Liver (tissue), 9 donors: ENCODE measurements around the gene STIM1. TPM values are rescaled to one million over a fixed set of nuclear protein-coding genes. Genes with fewer than 3 reads are reported as not detected.
A peak's percentile ranks its signal among the peaks of the same experiment; 100 is the strongest.
"Not testable (repeated sequence)": the region's sequence is repeated elsewhere in the genome, so short reads cannot be mapped to it uniquely, and the experiment has no call there.

Experiments used
- DNase-seq: peaks from one replicate; pipeline ENCODE4 v3.0.0-alpha.2; 2017; ENCODE audit warnings: low spot score
- H3K27ac ChIP-seq, 2 donors: one replicate each; pipeline ENCODE4 v1.7.0; 2013; ENCODE audit warnings: inconsistent platforms in 2 of 2, low read length in 2 of 2, control low read depth in 1 of 2, low read depth in 1 of 2, mild to moderate bottlenecking in 1 of 2
- H3K27me3 ChIP-seq, 4 donors: one replicate each; pipeline versions ENCODE4 v1.6.1 to v1.7.0; 2013; ENCODE audit warnings: low read length in 3 of 4, inconsistent platforms in 1 of 4, mild to moderate bottlenecking in 1 of 4, moderate library complexity in 1 of 4; ENCODE audit not compliant: control insufficient read depth in 4 of 4, insufficient read depth in 4 of 4
- H3K36me3 ChIP-seq, 4 donors: one replicate each; pipeline versions ENCODE4 v1.6.1 to v1.7.0; 2013; ENCODE audit warnings: low read length in 3 of 4, mild to moderate bottlenecking in 3 of 4, low read depth in 1 of 4, moderate library complexity in 1 of 4; ENCODE audit not compliant: control insufficient read depth in 4 of 4, insufficient read depth in 3 of 4
- H3K4me1 ChIP-seq, 4 donors: one replicate each; pipeline versions ENCODE4 v1.6.1 to v1.7.0; 2013; ENCODE audit warnings: low read length in 3 of 4, mild to moderate bottlenecking in 3 of 4, moderate library complexity in 1 of 4; ENCODE audit not compliant: control insufficient read depth in 4 of 4, insufficient read depth in 4 of 4
- H3K4me3 ChIP-seq, 3 donors: one replicate each; pipeline versions ENCODE4 v1.6.1 to v1.7.0; 2013; ENCODE audit warnings: low read length in 3 of 3, control low read depth in 1 of 3, low read depth in 1 of 3, mild to moderate bottlenecking in 1 of 3
- H3K9ac ChIP-seq, 2 donors: one replicate each; pipeline ENCODE4 v1.7.0; 2013; ENCODE audit warnings: low read length in 2 of 2, mild to moderate bottlenecking in 2 of 2, moderate library complexity in 2 of 2, control low read depth in 1 of 2, low read depth in 1 of 2
- H3K9me3 ChIP-seq, 4 donors: one replicate each; pipeline versions ENCODE4 v1.6.1 to v1.7.0; 2013; ENCODE audit warnings: low read length in 3 of 4; ENCODE audit not compliant: control insufficient read depth in 4 of 4
- ATF3 ChIP-seq: IDR thresholded peaks from 2 replicates; pipeline ENCODE4 v1.6.1; 2016; ENCODE audit warnings: antibody characterized with exemption
- CTCF ChIP-seq: fragments of 150-350 bp; IDR thresholded peaks from 2 replicates; pipeline ENCODE4 v1.5.1; 2017; ENCODE audit warnings: improper control_type of control experiment, low read depth, low read length; ENCODE audit not compliant: missing input control
- EGR1 ChIP-seq, 2 donors: IDR thresholded peaks; 2 replicates each; pipeline ENCODE4 v1.6.1; 2016 to 2018; ENCODE audit warnings: antibody characterized with exemption in 2 of 2, low read depth in 2 of 2
- FOXA1 ChIP-seq: IDR thresholded peaks from 2 replicates; pipeline ENCODE4 v1.6.1; 2016; ENCODE audit warnings: antibody characterized with exemption
- FOXA2 ChIP-seq: IDR thresholded peaks from 2 replicates; pipeline ENCODE4 v1.6.1; 2016; ENCODE audit warnings: antibody characterized with exemption
- GABPA ChIP-seq, 2 donors: IDR thresholded peaks in 1 of 2; conservative IDR thresholded peaks in 1 of 2; 2 replicates each; pipeline ENCODE4 v1.6.1; 2016; ENCODE audit warnings: antibody characterized with exemption in 2 of 2, mild to moderate bottlenecking in 1 of 2, moderate library complexity in 1 of 2
- HNF4A ChIP-seq, 2 donors: conservative IDR thresholded peaks; 2 replicates each; pipeline ENCODE4 v1.6.1; 2016; ENCODE audit warnings: antibody characterized with exemption in 2 of 2, mild to moderate bottlenecking in 2 of 2
- HNF4G ChIP-seq: IDR thresholded peaks from 2 replicates; pipeline ENCODE4 v1.6.1; 2016; ENCODE audit warnings: antibody characterized with exemption
- JUND ChIP-seq, 2 donors: IDR thresholded peaks; 2 replicates each; pipeline ENCODE4 v1.6.1; 2016; ENCODE audit warnings: antibody characterized with exemption in 2 of 2
- MAX ChIP-seq: IDR thresholded peaks from 2 replicates; pipeline ENCODE4 v1.6.1; 2016; ENCODE audit warnings: antibody characterized with exemption
- NR2F2 ChIP-seq: IDR thresholded peaks from 2 replicates; pipeline ENCODE4 v1.6.1; 2016; ENCODE audit warnings: antibody characterized with exemption
- RAD21 ChIP-seq, 2 donors: IDR thresholded peaks; 2 replicates each; pipeline ENCODE4 v1.6.1; 2016; ENCODE audit warnings: antibody characterized with exemption in 2 of 2, mild to moderate bottlenecking in 2 of 2
- REST ChIP-seq: IDR thresholded peaks from 2 replicates; pipeline ENCODE4 v1.6.1; 2016; ENCODE audit warnings: antibody characterized with exemption, mild to moderate bottlenecking
- RXRA ChIP-seq, 2 donors: IDR thresholded peaks; 2 replicates each; pipeline ENCODE4 v1.6.1; 2017 to 2018; ENCODE audit warnings: antibody characterized with exemption in 2 of 2, mild to moderate bottlenecking in 1 of 2
- SP1 ChIP-seq: IDR thresholded peaks from 2 replicates; pipeline ENCODE4 v1.6.1; 2018; ENCODE audit warnings: antibody characterized with exemption, mild to moderate bottlenecking
- TAF1 ChIP-seq: conservative IDR thresholded peaks from 2 replicates; pipeline ENCODE4 v1.6.1; 2016; ENCODE audit warnings: antibody characterized with exemption, mild to moderate bottlenecking
- YY1 ChIP-seq: IDR thresholded peaks from 2 replicates; pipeline ENCODE4 v1.6.1; 2016; ENCODE audit warnings: antibody characterized with exemption, mild to moderate bottlenecking
- ZBTB33 ChIP-seq: IDR thresholded peaks from 2 replicates; pipeline ENCODE4 v1.6.1; 2016; ENCODE audit warnings: antibody characterized with exemption
- WGBS: extraction: QIAGEN DNeasy Blood & Tissue Kit; methylation state at CpG from one replicate; pipeline ENCODE4 v1.1.7; 2013; 5-methylcytosine and 5-hydroxymethylcytosine counted together
- polyA plus RNA-seq, 2 donors: library from polyadenylated mRNA; stranded (reverse) in 1 of 2; unstranded in 1 of 2; fragments of 200-250 nt in 1 of 2; fragments of >200 nt in 1 of 2; fragmentation: Nextera tagmentation in 1 of 2; extraction: Ambion mirVana in 1 of 2; gene quantifications; one replicate each; pipeline versions ENCODE4 v1.2.1 to v1.2.3, GENCODE V29; 2013 to 2015
- total RNA-seq, 2 donors: library from RNA; depleted of rRNA; stranded (reverse); fragments of >200 nt; gene quantifications; one replicate each; pipeline ENCODE4 v1.2.3, GENCODE V29; 2014
- donor health status: healthy.
- donor health status: healthy.
- donor health status: healthy.
- donor health status: healthy.
- donor health status: healthy.

The STIM1 gene
- total and polyA plus RNA-seq, 4 donors, result 19.7 to 42.9 (median 25.1) TPM

GRCh38 chr11:3860375-3860774 lies 4.9 kb downstream of the STIM1 start:
- 94% methylated on average over 2 of the region's 2 CpGs for WGBS
- Histone ChIP-seq H3K36me3 (no peaks in the 10 kb centered on the region), H3K4me1 (peaks cover 22 to 57% (median 29%) of the 10 kb centered on the region in 4 donors), H3K9ac (no peak overlapping the region), H3K27ac (peak overlapping the region in 1 of 2 donors; percentile 16), H3K4me3 (no peak overlapping the region), H3K9me3 (no peaks in the 10 kb centered on the region), H3K27me3 (no peaks in the 10 kb centered on the region)
- no peak for TF ChIP-seq EGR1 (IDR thresholded peaks at IDR 0.05; ENCODE audit: low read depth in 2 of 2)
- no peak for TF ChIP-seq HNF4A (conservative IDR thresholded peaks at IDR 0.05)
- TF ChIP-seq ATF3, result no peak
- TF ChIP-seq CTCF, result no peak
- TF ChIP-seq RAD21 (IDR thresholded peaks at IDR 0.05), result no peak
- no peak for TF ChIP-seq RXRA (IDR thresholded peaks at IDR 0.05)
- no peak for TF ChIP-seq HNF4G
- no peak for TF ChIP-seq ZBTB33
- TF ChIP-seq MAX, result no peak
- no peak for DNase-seq

GRCh38 chr11:3860898-3861393 lies 5.5 kb downstream of the STIM1 start:
- Histone ChIP-seq H3K4me1 (peaks cover 28 to 63% (median 33%) of the 10 kb centered on the region in 4 donors), H3K27ac (peak overlapping the region in 1 of 2 donors; percentile 16)
- not testable (repeated sequence) for H3K9ac ChIP-seq, H3K9me3 ChIP-seq, H3K4me3 ChIP-seq, DNase-seq, H3K27me3 ChIP-seq, H3K36me3 ChIP-seq
- peak in 1 of 2 donors; percentile 6 for TF ChIP-seq RXRA (IDR thresholded peaks at IDR 0.05)
- WGBS, result 84% methylated on average over 4 of the region's 4 CpGs

GRCh38 chr11:3861683-3862082 lies 6.2 kb downstream of the STIM1 start:
- Histone ChIP-seq H3K9me3 (no peaks in the 10 kb centered on the region), H3K9ac (no peak overlapping the region), H3K4me3 (no peak overlapping the region), H3K27me3 (no peaks in the 10 kb centered on the region), H3K4me1 (peaks cover 25 to 62% (median 36%) of the 10 kb centered on the region in 4 donors), H3K27ac (no peak overlapping the region), H3K36me3 (no peaks in the 10 kb centered on the region)
- 63% methylated on average over 1 of the region's 1 CpG for WGBS
- DNase-seq, result no peak
- TF ChIP-seq REST (no peak), ATF3 (no peak), YY1 (no peak), RAD21 (IDR thresholded peaks at IDR 0.05) (no peak), ZBTB33 (no peak), JUND (IDR thresholded peaks at IDR 0.05) (no peak), GABPA (IDR thresholded peaks at IDR 0.05 in 1 of 2, conservative IDR thresholded peaks at IDR 0.05 in 1 of 2) (no peak), EGR1 (IDR thresholded peaks at IDR 0.05; ENCODE audit: low read depth in 2 of 2) (no peak), SP1 (no peak), RXRA (IDR thresholded peaks at IDR 0.05) (no peak), TAF1 (no peak), HNF4G (no peak), HNF4A (conservative IDR thresholded peaks at IDR 0.05) (no peak), NR2F2 (no peak), FOXA2 (no peak), FOXA1 (no peak)
